AG09319 (cell line): ENCODE data around the gene GZMM.

Experiments
- DNase-seq: peaks from one replicate; pipeline ENCODE4 v3.0.0-alpha.2; 2010; ENCODE audit warnings: low read depth; ENCODE audit errors: extremely low read depth
- CTCF ChIP-seq: IDR thresholded peaks from 2 replicates; pipeline ENCODE4 v1.5.1; 2011; ENCODE audit warnings: low read depth, mild to moderate bottlenecking, inconsistent platforms, low read length, moderate library complexity

GZMM gene

GRCh38 chr19:585551-586110 lies 41.8 kb downstream of the GZMM start:
- TF ChIP-seq CTCF, result no peak
- DNase-seq, result no peak

- no peak for DNase-seq
- peak; percentile 77 for TF ChIP-seq CTCF
These were observed 44.4 kb downstream of the GZMM start for GRCh38 chr19:588093-588740.

GRCh38 chr19:588741-589692 lies 45.2 kb downstream of the GZMM start:
- no peak for DNase-seq
- no peak for TF ChIP-seq CTCF

DNA sequence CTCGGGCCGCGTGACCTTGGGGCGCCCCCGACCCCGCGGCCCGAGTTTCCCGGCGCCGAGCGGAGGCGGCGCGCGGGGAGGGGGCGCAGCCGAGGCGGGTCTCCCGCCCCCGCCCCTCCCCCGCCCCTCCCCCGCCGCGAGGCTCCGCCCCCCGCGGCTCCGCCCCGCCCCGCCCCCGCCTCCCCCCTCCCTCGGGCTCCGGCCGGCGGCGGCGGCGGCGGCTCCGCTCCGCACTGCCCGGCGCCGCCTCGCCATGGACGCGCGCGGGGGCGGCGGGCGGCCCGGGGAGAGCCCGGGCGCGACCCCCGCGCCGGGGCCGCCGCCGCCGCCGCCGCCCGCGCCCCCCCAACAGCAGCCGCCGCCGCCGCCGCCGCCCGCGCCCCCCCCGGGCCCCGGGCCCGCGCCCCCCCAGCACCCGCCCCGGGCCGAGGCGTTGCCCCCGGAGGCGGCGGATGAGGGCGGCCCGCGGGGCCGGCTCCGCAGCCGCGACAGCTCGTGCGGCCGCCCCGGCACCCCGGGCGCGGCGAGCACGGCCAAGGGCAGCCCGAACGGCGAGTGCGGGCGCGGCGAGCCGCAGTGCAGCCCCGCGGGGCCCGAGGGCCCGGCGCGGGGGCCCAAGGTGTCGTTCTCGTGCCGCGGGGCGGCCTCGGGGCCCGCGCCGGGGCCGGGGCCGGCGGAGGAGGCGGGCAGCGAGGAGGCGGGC lies 46.0 kb downstream of the GZMM start, which contains the start of gene HCN2:
HCN2 (plus strand) TSS at position 189 of the 703 bp plus-strand sequence; CDS start at position 254, 65 bp downstream.
- no peak for TF ChIP-seq CTCF
- DNase-seq, result no peak

GRCh38 chr19:590396-590745 lies 46.5 kb downstream of the GZMM start:
- TF ChIP-seq CTCF, result no peak
- DNase-seq, result no peak

DNA sequence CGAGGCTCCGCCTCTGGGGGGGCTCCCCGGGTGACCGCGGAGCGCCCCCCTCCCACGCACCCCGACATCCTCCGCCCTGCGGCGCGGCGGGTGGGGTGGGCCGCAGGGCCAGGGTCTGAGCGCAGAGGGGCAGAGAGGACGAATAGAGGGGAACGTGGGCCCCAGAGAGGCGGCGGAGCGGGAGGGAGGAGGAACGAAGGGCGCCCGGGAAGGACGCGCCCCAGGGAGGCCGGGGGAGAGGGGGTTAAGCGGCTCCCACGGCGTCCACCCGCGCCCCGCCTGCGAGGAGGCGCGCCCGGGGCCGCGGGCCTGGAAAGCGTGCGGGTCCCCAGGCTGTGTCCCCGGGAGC lies 46.9 kb downstream of the GZMM start:
- DNase-seq, result no peak

More for the DNA sequence above, 46.9 kb downstream of the GZMM start:
- no peak for TF ChIP-seq CTCF
